GM18861 (cell line): ENCODE measurements around the gene B3GNT4.
"Not testable (repeated sequence)": the region's sequence is repeated elsewhere in the genome, so short reads cannot be mapped to it uniquely, and the experiment has no call there.

Experiments used
- ATAC-seq: cut with Tn5 transposase; IDR thresholded peaks from one replicate; pipeline ENCODE4 v1.9.1; 2021; ENCODE audit not compliant: unreplicated experiment

B3GNT4 gene

DNA sequence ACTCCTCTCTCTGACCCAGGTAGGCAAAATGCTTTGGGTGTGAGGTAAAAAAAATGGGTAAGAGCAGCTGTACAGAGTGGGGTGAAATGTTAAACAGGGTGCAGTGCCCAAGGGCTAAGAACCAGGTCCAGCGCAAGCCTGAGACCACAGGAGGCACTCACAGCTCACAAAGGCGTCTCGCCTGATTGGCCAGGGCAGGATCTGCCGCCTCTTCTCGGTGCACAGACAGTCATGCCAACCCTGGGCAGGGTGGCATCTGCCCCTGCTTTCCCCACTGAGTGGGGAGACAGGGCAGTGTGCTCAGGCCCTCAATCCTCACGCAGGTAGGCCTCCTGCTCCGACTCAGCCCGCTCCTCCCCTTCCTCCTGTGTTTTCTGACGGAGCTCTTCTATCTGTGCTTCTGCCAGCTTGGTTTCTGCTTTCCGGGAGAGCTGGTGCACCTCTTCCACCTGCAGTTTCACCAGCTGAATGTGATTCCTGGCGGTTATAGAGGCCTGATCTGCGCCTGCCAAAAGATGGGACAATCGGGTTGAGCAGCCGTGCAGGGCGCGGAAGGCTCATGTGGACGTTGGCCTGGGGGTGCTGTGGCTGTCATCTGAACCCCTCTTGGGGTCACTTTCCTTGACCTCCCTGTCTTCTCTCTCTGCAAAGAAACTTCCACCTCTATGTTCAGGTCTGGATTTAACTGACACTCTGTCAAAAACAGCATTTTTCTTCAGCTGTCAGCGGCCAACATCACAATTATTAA, 4.7 kb downstream of the B3GNT4 start:
- ATAC-seq, result no peak

DNA sequence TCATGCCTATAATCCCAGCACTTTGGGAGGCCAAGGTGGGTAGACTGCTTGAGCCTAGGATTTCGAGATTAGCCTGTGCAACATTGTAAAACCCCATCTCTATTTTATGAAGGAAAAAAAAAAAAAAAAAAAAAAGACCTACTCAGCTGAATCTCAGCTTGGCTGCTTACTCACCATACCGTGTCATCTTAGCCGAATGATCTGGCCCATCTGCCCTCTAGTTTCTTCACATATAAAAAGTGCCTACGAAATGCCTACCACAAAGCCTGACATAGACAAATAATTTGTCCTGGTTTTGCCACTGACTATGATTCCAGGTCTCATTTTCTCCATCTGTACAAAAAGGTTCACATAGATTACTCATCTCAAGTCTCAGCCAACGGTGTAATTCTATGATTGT, 12.3 kb downstream of the B3GNT4 start:
- ATAC-seq, result no peak

- no peak for ATAC-seq
These were observed 12.9 kb downstream of the B3GNT4 start for GRCh38 chr12:122216445-122216844.

DNA sequence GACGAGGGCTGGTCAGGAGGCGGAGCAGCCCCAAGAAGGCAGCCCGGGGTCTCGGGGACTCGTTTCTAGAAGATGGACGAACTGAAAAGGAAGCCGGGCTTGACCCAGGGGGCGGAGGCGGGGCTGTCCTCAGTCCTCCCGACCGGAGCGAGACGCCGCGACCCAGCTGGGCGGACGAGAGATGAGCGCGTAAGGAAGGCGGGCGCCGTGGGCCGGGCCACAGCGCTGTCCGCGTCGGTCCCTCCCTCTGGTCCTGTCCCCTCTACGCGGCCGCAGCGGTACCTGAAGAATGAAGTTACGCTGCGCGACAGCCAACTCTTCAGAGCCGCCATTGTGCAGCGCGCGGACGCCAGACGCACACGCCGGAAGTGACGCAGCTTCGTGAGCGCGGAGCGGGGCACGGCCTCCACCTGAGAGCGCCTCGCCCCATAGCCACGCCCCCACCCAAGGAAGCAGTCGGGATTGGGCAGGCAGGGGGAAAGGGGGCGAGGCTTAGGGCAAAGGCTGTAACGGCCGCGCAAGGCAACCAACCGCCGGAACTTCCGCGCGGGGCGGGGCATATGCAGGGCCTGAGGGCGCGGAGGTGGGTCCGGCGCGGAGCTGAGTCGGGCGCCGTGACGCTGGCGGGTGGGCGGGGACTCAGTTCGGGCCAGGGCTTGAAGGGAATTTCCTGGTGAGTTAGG, 22.3 kb downstream of the B3GNT4 start, which contains the start of gene DIABLO:
Gene DIABLO (minus strand): TSS at position 370 of the 683 bp plus-strand sequence. CDS start 38 bp downstream, at position 332.
- ATAC-seq, result peak; percentile 87

- ATAC-seq, result no peak
These were observed 23.0 kb downstream of the B3GNT4 start for GRCh38 chr12:122226366-122227125.

GRCh38 chr12:122227341-122227740, 23.8 kb downstream of the B3GNT4 start:
- ATAC-seq, result no peak

DNA sequence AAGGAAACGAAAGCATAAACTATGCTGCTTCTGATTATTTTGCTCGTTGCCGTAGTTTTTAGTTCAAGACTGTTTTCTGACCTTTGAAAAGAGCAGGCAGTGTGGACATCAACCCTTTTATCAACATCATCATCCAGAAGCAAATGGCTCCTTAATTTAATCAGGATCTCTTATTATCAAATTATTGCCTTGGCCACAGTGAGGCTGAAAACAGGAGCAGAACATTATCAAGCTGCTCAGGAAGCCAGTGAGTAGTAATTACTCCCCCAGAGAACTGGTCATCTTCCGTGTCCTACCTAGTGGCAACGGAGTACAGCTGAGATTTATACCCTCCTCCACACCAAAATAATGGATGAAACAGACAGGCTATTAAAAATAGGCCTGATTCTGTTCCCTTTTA, 24.6 kb downstream of the B3GNT4 start:
- no peak for ATAC-seq

GRCh38 chr12:122230798-122231197, 27.3 kb downstream of the B3GNT4 start:
- ATAC-seq, result no peak

DNA sequence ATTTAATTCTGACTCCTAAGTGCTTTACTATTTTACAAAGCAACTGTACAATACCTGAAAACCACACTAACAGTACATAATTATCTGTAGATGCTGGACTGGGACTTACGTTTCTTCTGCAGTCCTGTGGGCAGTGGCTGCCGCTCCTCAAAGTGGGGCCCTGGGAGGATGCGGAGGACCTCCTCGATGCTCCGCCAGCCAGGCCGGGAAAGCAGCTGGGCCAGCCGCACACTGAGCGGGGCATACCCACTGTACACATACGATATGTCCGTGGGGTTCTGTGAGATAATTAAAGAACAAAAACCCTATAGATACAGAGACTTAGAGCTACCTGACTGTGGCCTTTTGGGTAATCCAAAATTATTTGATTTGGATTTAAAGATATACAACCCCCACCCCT, 29.2 kb downstream of the B3GNT4 start:
- no peak for ATAC-seq

DNA sequence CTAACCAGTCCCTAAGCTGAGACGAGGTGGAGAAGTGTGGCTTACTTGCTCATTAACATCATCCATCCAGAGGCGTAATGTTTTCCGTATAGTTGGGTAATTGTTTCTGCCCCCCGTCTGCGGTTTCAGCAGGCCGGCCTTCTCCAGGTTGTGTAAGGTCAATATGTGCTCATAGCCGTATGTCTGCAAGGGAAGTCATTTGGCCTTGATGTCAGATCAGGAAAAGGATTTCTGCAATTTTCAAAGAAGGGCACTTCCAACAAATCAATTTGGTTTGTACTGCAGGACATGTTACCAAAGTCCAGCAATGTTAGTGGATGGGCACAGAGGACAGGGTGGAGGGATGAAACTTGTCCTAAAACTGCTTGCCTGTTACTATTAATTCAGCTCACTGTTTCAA, 32.2 kb downstream of the B3GNT4 start:
- no peak for ATAC-seq

- no peak for ATAC-seq
These were observed 35.4 kb downstream of the B3GNT4 start for GRCh38 chr12:122238861-122239260.

DNA sequence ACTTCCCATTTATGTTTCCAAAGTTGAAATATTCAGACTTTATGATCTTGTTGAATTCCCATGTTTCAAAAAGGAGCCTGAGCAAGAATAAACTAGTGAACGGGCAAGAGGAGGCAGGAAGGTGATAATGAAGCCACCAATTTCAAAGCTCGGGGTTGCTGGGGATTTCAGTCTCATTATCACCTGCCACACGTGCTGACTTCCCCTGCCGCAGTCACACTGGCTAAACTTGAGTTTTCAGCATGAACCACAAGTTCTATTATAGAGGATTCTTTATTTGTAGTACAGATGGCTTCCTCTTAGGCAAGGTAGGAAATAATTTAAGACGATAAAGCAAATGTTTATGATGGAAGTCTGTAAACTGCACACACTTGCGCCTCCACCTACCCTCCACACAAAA, 40.5 kb downstream of the B3GNT4 start:
- no peak for ATAC-seq

DNA sequence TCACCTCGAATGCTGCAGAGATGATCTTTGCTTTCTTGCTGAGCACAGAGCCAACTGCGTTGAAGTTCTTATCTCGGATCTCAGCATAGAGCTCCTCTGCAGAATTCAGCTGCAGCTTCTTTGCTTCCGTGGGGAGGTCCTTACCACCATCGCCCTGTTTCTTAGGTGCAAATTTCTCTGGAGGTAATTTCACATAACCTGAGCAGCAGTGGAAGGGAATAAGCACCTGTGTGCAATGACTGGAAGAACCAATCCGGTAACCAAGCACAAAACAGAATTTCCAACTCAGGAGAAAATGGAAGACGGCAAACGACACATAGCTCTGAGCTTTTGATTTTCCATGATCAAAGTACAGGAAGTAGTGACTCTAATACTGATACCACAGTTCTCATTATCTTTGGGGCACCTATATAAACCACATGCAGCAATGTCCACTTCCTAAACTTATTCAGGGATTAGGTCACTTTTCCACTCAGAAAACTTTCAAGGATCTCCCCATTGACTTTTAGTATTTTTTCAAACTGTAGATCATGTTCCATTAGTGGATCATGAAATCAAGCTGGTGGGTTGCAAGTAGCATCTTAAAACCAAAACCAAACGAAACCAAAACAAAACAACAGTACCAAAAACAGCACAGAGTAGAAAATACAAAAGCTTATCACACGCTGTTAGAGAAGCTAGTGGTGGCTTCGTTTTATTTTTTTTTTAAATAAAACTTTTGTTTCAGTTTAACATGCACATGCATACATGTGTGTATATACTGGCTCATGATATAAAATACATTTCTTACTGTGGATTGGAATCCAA, 41.3 kb downstream of the B3GNT4 start:
- ATAC-seq, result no peak

- no peak for ATAC-seq
These were observed 42.0 kb downstream of the B3GNT4 start for GRCh38 chr12:122245553-122245952.

- no peak for ATAC-seq
These were observed 46.5 kb downstream of the B3GNT4 start for GRCh38 chr12:122250047-122250446.

DNA sequence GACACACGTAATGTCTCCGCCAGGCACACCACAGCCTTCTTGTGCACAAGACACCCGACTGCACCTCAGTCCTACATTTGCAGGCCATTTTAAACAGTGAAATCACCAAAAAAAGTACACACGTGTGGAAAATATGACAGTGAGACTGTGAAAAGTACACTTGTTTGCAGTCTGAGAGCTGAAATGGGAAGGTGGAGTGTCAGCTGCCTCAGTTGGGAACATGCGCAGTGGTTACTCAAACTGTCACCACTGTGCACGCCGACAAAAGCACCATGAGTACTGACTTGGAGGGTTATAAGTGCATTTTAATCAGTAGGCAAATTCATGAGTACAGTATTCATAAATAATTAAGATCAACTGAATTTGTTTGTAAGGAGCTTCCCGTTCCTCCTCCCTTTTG, 47.0 kb downstream of the B3GNT4 start:
- ATAC-seq, result no peak

- not testable (repeated sequence) for ATAC-seq
These were observed 55.0 kb downstream of the B3GNT4 start for GRCh38 chr12:122258462-122258861.
